GM12891 (cell line): Measurements from ENCODE around the gene PSG6. TPM values are rescaled to one million over a fixed set of nuclear protein-coding genes. Genes with fewer than 3 reads are reported as not detected.
"Not testable (repeated sequence)": the region's sequence is repeated elsewhere in the genome, so short reads cannot be mapped to it uniquely, and the experiment has no call there.

Experiments used
- DNase-seq: peaks from one replicate; pipeline ENCODE4 v3.0.0; 2011; ENCODE audit warnings: low spot score; ENCODE audit not compliant: insufficient read length
- FAIRE-seq: peaks from 2 replicates; lab custom pipeline; 2011; peaks lifted over from hg19 to GRCh38; lab: Jason Lieb, UNC
- PAX5 ChIP-seq: IDR thresholded peaks from 2 replicates; pipeline ENCODE4 v1.6.1; 2011; ENCODE audit warnings: low read length, moderate library complexity, mild to moderate bottlenecking; ENCODE audit not compliant: insufficient read depth, severe bottlenecking
- POLR2A ChIP-seq: IDR thresholded peaks from 2 replicates; pipeline ENCODE4 v1.6.1; 2011; ENCODE audit warnings: low read depth, low read length, control low read depth
- POLR2AphosphoS5 ChIP-seq: IDR thresholded peaks from 2 replicates; pipeline ENCODE4 v1.6.1; 2011; ENCODE audit warnings: low read depth, low read length, control low read depth
- POU2F2 ChIP-seq: IDR thresholded peaks from 2 replicates; pipeline ENCODE4 v1.6.1; 2011; ENCODE audit warnings: low read depth, mild to moderate bottlenecking, control low read depth, low read length, moderate library complexity
- SPI1 ChIP-seq: IDR thresholded peaks from 2 replicates; pipeline ENCODE4 v1.6.1; 2011; ENCODE audit warnings: low read depth, low read length, control low read depth
- TAF1 ChIP-seq: IDR thresholded peaks from 2 replicates; pipeline ENCODE4 v1.6.1; 2011; ENCODE audit warnings: low read depth, low read length, control low read depth
- polyA plus RNA-seq: library from polyadenylated mRNA; unstranded; fragments of >200 nt; gene quantifications from one replicate; pipeline ENCODE4 v1.2.1, GENCODE V29; 2012; ENCODE audit warnings: low read depth, missing spikeins, inconsistent platforms; ENCODE audit not compliant: missing spikeins

Gene PSG6
- not detected for polyA plus RNA-seq

GRCh38 chr19:42917634-42918033 lies at the start of gene PSG6:
Gene PSG6 (minus strand): TSS chr19:42917894. CDS start chr19:42917792, 102 bp downstream.
- not testable (repeated sequence) for FAIRE-seq, DNase-seq

GRCh38 chr19:42965176-42965575 lies 47.5 kb upstream of the PSG6 start:
- no peak for DNase-seq
- FAIRE-seq = no peak
- TF ChIP-seq POLR2A (no peak), POLR2AphosphoS5 (no peak), SPI1 (no peak), POU2F2 (no peak), PAX5 (no peak), TAF1 (no peak)

- no peak for DNase-seq
- FAIRE-seq = no peak
- TF ChIP-seq POU2F2 (no peak), POLR2AphosphoS5 (no peak), TAF1 (no peak), PAX5 (no peak), SPI1 (no peak), POLR2A (no peak)
Observed at GRCh38 chr19:42961119-42961518, 43.4 kb upstream of the PSG6 start.

- not testable (repeated sequence) for DNase-seq, FAIRE-seq
Observed at GRCh38 chr19:42952126-42952525, 34.4 kb upstream of the PSG6 start.

GRCh38 chr19:42951476-42951875 lies 33.8 kb upstream of the PSG6 start:
- not testable (repeated sequence) for DNase-seq, FAIRE-seq

- FAIRE-seq (no peak), DNase-seq (no peak)
- TF ChIP-seq TAF1 (no peak), POU2F2 (no peak), POLR2A (no peak), PAX5 (no peak), SPI1 (no peak), POLR2AphosphoS5 (no peak)
Observed at GRCh38 chr19:42942187-42942789, 24.6 kb upstream of the PSG6 start.

GRCh38 chr19:42937107-42937506 lies 19.4 kb upstream of the PSG6 start, which contains the start of gene PSG7:
Gene PSG7 (minus strand): TSS chr19:42937207. CDS start chr19:42937076, 131 bp downstream.
- not testable (repeated sequence) for FAIRE-seq

GRCh38 chr19:42934726-42935125 lies 17.0 kb upstream of the PSG6 start:
- DNase-seq, FAIRE-seq: not testable (repeated sequence)

More at GRCh38 chr19:42937107-42937506, 19.4 kb upstream of the PSG6 start, which contains the start of gene PSG7:
- DNase-seq = not testable (repeated sequence)

GRCh38 chr19:42934183-42934582 lies 16.5 kb upstream of the PSG6 start:
- not testable (repeated sequence) for DNase-seq, FAIRE-seq

GRCh38 chr19:42933412-42933811 lies 15.7 kb upstream of the PSG6 start:
- not testable (repeated sequence) for DNase-seq

GRCh38 chr19:42932485-42933101 lies 14.9 kb upstream of the PSG6 start:
- not testable (repeated sequence) for FAIRE-seq, DNase-seq

More at GRCh38 chr19:42933412-42933811, 15.7 kb upstream of the PSG6 start:
- not testable (repeated sequence) for FAIRE-seq

GRCh38 chr19:42930214-42930613 lies 12.5 kb upstream of the PSG6 start:
- not testable (repeated sequence) for FAIRE-seq, DNase-seq
